HG02981 (cell line): ENCODE data around the gene ZC3H7B.
A peak's percentile ranks its signal among the peaks of the same experiment; 100 is the strongest.
"Not testable (repeated sequence)": the region's sequence is repeated elsewhere in the genome, so short reads cannot be mapped to it uniquely, and the experiment has no call there.

Experiments
- ATAC-seq: cut with Tn5 transposase; IDR thresholded peaks from one replicate; pipeline ENCODE4 v1.9.1; 2021; ENCODE audit warnings: mild to moderate bottlenecking, moderate library complexity; ENCODE audit not compliant: unreplicated experiment

ZC3H7B gene

DNA sequence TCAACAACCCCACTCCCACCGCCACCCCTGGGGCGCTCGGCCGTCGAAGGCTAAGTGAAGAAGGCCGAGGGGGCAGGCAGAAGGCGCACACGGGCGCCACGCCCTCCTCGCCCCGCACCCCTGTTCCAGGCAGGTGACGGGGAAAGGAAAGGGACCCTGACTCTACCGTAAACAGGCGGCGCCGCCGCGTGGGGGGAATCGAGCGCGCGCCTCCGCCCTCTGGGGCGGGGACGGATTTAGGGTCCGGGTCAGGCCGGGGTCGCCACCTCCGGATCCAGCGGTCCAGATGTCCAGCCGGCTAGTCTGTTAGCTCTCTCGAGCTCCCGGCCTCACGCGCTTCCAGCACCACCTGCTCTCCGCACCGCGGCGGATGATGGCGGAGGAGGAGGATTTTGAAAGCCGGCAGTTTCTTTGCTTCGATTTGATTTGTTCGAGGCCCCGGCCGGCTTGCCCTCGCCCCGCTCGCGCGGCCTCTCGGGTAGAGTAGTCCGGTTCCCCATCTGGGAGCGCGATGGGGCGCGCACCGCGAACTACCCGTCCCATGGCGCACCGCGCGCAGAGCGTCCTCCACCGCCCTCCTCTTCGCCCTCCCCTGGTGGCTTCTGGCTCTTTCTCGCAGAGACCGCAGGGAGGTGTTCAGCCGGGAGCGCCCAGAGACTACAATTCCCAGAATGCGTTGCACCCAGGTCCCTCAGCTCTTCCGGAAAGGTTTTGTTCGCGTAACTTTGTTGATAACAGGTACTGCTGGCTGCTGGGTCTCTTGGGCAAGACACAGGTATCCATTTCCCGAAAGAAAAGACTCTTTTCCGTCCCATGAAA lies 15.3 kb upstream of the ZC3H7B start, which contains the start of gene RANGAP1:
RANGAP1 (minus strand) TSS at position 368 of the 819 bp plus-strand sequence. CDS start 5,143 bp downstream, outside the sequence.
- ATAC-seq, result peak; percentile 94

DNA sequence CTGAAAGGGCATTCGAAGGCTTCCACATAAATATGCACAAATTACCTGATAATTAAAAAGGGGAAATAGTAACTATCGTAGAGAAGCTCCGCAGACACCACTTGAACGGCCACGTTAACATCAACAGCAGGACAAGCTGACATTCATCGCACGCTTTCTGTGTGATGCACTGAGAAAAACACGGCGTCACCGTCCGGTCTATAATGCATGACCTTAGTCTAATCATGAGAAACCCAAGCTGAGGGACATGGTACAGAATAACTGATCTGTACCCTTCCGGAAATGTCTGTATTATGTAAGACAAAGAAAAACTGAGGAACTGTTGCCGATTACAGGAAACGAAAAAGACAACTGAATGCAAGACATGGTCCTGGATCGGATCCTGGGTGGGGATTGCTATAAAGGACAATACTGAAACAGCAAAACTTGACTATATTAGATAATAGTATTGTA lies 14.7 kb upstream of the ZC3H7B start:
- ATAC-seq, result peak; percentile 20

- no peak for ATAC-seq
Measured at GRCh38 chr22:41288245-41288946, 12.9 kb upstream of the ZC3H7B start.

DNA sequence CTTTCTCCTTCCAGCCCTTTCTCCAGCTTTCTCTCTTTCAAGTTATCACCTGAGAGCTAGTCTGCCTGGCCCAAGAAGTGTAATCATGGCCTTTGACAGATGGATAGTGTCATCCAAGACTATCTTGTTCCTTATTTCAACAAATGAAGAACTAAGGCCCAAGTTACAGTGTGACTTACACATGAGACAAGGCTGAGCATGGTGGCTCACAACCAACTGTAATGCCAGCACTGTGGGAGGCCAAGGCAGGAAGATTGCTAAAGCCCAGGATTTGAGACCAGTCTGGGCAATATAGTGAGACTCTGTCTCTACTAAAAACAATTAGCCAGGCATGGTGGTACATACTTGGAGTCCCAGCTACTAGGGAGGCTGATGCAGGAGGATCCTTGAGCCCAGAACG lies 11.7 kb upstream of the ZC3H7B start:
- no peak for ATAC-seq

DNA sequence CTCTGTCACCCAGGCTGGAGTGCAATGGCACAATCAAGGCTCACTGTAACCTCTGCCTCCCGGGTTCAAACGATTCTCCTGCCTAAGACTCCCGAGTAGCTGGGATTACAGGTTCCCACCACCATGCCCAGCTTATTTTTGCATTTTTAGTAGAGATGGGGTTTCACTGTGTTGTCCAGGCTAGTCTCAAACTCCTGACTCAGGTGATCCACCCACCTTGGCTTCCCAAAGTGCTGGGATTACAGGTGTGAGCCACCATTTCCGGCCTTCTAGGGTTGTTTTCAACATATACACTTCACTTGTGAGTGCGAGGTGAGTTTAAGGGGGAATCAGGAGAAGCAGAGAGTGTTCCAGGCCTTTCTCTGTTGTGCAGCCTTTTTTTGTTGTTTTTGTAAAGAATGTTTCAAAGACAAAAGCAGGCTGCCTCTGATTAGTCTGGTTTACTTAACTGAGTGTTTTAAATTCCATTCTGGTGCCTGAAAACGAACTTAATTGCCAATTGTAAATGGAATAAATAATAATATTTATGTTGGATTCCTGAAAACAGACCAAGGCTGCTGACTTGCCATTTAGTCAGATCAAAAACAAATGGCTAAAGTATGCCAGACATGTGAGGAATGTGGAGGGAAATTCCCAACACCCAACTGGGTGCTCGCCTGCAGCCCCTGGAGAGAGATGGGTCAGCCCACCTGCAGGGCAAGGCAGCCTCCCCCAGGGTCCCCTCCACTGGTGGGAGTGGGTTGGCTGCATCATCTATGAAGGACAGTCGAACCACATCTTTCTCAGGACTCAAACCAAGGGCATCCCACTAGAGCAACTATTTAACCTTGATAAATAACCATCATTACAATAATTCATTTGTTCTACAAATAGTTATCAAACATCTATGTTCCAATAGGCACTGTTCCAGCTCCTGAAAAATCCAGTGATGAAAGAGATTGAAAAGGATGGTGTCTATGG lies 10.8 kb upstream of the ZC3H7B start:
- no peak for ATAC-seq

DNA sequence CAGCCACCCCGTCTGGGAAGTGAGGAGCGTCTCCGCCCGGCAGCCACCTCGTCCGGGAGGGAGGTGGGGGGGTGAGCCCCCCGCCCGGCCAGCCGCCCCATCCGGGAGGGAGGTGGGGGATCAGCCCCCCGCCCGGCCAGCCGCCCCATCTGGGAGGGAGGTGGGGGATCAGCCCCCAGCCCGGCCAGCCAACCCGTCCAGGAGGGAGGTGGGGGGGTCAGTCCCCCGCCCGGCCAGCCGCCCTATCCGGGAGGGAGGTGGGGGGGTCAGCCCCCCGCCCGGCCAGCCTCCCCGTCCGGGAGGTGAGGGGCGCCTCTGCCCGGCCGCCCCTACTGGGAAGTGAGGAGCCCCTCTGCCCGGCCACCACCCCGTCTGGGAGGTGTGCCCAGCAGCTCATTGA lies 6.5 kb upstream of the ZC3H7B start:
- ATAC-seq, result not testable (repeated sequence)

DNA sequence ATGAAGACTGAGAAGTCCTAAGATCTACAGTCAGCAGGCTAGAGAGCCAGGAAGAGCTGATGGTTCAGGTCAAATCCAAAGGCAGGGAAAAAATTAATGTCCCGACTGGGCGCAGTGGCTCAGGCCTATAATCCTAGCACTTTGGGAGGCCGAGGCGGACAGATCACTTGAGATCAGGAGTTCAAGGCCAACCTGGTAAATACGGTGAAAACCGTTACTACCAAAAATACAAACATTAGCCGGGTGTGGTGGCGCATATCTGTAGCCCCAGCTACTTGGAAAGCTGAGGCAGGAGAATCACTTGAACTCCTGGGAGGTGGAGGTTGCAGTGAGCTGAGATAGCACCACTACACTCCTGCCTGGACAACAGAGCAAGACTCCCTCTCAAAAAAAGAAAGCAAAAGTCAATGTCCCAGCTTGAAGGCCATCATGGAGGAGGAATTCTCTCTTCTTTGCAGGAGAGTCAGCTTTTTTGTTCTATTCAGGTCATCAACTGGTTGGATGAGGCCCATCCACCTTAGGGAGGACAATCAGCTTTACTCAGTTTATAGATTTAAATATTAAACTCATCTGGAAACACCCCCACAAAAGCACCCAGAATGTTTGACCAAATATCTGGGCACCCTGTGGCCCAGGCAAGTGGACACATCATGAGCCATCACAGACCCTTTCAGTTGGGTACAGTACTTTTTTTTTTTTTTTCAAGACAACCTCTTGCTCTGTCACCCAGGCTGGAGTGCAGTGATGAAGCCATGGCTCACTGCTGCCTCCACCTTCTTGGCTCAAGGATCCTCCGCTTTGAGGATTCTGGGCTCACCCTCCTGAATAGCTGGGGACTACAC lies 4.3 kb upstream of the ZC3H7B start:
- no peak for ATAC-seq

DNA sequence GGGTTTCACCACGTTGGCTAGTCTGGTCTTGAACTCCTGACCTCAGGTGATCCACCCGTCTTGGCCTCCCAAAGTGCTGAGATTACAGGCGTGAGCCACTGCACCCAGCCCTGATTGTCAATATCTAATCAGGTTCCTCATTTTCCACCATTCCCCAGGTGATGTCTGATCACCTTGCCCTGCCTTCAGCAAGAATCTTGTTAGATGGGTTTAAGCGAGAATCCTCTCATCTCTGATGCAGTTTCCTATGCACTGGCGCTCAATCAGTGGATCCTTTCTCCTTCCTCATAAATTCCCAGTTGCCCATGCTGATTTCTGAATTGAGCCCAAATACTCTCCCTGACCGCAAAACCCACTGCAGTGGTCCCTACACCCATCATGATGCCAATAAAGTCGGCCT lies 664 bp upstream of the ZC3H7B start:
- no peak for ATAC-seq

GRCh38 chr22:41302021-41302767 lies 869 bp downstream of the ZC3H7B start:
- no peak for ATAC-seq

- no peak for ATAC-seq
Measured at GRCh38 chr22:41302811-41303210, 1.5 kb downstream of the ZC3H7B start.

DNA sequence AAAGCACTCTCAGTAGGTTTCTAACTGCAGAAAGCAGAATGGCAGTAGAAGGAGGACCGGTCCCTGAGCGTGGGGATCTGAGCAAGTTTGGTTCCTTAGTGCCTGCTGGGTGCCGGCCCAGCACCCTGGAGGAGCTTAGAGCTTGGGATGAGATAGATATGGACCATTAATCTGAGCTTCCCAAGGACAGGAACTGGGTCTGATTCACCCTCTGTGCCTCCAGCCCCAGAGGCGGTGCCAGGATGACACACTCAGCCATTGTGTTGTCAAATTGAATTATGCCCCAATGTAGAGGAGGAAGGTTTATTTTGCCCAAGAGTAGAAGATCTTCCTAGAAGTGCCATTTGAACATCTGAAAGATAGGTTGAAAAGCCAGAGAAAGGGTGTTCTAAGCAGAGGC lies 4.3 kb downstream of the ZC3H7B start:
- ATAC-seq, result no peak

GRCh38 chr22:41308054-41308453 lies 6.7 kb downstream of the ZC3H7B start:
- ATAC-seq, result no peak

DNA sequence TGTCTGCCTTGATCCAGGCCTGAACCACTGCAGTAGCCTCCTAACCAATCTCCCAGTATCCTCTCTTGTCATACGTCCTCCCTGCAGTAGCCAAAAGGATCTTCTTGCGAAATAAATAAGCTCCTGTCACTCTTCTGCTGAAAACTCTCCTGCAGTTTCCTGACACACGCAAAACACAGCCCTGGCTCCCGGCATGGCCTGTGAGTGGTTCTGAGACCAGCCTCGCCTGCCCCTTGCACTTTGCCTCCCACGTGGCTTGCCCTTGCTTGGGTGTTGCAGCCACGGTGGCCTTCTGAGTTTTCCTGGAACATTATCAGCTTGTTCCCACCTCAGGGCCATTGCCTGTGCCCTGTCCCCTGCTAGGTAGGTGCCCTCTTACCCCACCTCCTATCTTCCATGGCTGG lies 7.2 kb downstream of the ZC3H7B start:
- ATAC-seq, result no peak

GRCh38 chr22:41310336-41310735 lies 9.0 kb downstream of the ZC3H7B start:
- ATAC-seq, result no peak

- no peak for ATAC-seq
Measured at GRCh38 chr22:41311487-41311886, 10.2 kb downstream of the ZC3H7B start.

DNA sequence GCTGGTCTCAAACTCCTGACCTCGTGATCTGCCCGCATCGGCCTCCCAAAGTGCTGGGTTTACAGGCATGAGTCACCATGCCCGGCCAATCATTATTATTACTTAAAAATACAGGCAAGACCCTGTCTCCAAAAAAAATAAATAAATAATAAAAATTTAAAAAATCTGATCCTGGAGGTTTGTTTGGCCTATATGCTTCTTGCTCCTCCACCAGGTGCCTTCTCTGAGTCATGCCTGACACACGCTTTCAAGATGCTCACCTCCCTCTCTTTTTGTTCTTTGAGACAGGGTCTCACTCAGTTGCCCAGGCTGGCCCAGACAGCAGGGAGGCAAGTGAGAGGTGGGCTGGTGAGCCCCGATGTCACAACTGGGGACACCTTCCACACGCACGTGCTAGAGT lies 13.5 kb downstream of the ZC3H7B start:
- no peak for ATAC-seq

DNA sequence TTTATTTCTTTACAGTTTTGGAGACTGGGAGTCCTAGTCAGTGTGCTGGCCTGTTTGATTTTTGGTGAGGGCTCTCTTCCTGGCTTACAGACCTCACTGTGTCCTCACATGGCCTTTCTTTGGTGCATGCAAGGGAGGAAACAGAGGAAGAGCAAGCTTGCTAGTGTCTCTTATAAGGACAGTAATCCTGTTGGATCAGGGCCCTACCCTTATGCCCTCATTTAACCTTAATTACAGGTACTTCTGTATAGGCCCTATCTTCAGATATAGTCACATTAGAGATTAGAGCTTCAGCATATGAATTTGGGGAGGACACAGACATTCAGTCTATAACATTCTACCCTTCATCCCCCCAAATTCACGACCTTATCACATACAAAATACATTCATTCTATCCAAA lies 14.3 kb downstream of the ZC3H7B start:
- ATAC-seq, result no peak

GRCh38 chr22:41320416-41321240 lies 19.3 kb downstream of the ZC3H7B start:
- ATAC-seq, result no peak
